ENCODE measurements around the gene CCDC9B.

Gene CCDC9B

DNA sequence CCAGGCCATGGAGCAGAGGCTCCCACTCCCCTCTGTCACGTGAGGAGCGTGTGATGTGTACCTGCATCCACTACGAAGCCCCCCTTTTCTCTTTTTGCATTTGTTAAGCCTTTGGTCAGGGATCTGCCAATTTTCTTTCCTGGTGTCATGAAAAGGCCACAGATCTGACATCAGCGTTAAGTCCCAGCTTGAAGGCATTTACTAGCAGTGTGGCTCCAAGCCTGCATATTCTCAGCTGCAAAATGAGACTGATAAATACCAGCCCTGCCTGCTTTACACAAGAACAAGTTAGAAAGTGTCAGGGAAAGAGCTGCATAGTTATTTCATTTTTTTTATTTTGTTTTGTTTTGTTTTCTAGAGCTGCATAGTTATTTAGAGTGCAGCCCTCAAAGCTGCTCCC is 55.6 kb downstream of the CCDC9B start:
- peaks cover 17% of the 10 kb centered on the region for H3K27me3 ChIP-seq (replicated peaks; ENCODE audit: control insufficient read depth, insufficient read depth, low read length, poor library complexity, severe bottlenecking)

GRCh38 chr15:40283615-40284300 is 57.0 kb downstream of the CCDC9B start:
- peak overlapping the region; percentile 62 for H3K4me3 ChIP-seq (ENCODE audit: insufficient read depth, low read depth, low read length, poor library complexity, severe bottlenecking)
- H3K27me3 ChIP-seq (replicated peaks; ENCODE audit: control insufficient read depth, insufficient read depth, low read length, poor library complexity, severe bottlenecking) = peaks cover 20% of the 10 kb centered on the region
- no peak overlapping the region for H3K27ac ChIP-seq (ENCODE audit: insufficient read depth, low read length, poor library complexity, severe bottlenecking)
- H3K36me3 ChIP-seq (ENCODE audit: control insufficient read depth, insufficient read depth, low read length) = peaks cover 8% of the 10 kb centered on the region
- H3K4me1 ChIP-seq (ENCODE audit: control insufficient read depth, insufficient read depth, low read length, poor library complexity, severe bottlenecking) = peaks cover 13% of the 10 kb centered on the region
- no peak for DNase-seq
- no peaks in the 10 kb centered on the region for H3K9me3 ChIP-seq (ENCODE audit: control insufficient read depth, low read length)

More for the DNA sequence above, 55.6 kb downstream of the CCDC9B start:
- peaks cover 22% of the 10 kb centered on the region for H3K36me3 ChIP-seq (ENCODE audit: control insufficient read depth, insufficient read depth, low read length)
- H3K4me1 ChIP-seq (ENCODE audit: control insufficient read depth, insufficient read depth, low read length, poor library complexity, severe bottlenecking) = peaks cover 10% of the 10 kb centered on the region
- H3K27ac ChIP-seq (ENCODE audit: insufficient read depth, low read length, poor library complexity, severe bottlenecking) = no peak overlapping the region
- no peak for DNase-seq
- H3K9me3 ChIP-seq (ENCODE audit: control insufficient read depth, low read length) = no peaks in the 10 kb centered on the region
- H3K4me3 ChIP-seq (ENCODE audit: insufficient read depth, low read depth, low read length, poor library complexity, severe bottlenecking) = no peak overlapping the region

DNA sequence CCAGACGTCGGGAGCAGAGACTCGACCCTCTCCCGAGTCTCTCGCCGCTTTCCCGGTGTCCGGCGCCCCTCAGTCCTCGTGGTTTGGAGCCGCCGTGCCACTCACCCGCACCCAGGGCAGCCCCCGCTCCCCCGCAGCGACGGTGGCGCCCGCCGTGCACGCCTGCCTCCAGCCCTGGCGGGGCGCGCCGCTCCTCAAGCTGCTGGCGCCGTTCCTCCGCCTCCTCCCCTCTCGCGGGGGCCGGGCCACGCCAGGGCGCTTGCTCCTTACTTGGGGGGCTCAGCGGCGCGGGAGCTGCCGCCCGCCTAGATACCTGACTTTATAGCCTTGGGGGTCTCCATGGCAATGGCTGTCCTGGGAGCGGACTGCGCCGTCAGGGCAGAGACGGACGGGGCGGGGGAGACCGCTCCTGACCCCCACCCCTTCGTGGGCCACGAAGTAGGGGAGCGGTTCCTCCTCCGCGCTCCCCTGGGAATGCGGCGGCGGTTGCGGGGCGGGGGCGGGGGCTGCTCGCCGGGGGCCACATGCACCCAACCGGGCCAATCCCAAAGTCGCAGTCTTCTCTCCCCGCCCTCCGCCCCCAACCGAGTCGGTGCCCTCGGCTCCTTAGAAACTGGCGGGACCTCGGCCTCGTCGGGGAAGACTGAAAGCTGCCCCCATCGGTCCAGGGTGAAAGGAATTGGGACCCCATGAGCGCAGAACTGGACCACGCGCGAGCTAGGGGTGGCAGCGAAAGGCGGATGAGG is 57.7 kb downstream of the CCDC9B start, which contains the start of gene ANKRD63:
TSS of gene ANKRD63 (minus strand) at position 196 of the 746 bp plus-strand sequence. CDS start 478 bp downstream, outside the sequence.
- H3K9me3 ChIP-seq (ENCODE audit: control insufficient read depth, low read length) = no peaks in the 10 kb centered on the region
- peaks cover 20% of the 10 kb centered on the region for H3K27me3 ChIP-seq (replicated peaks; ENCODE audit: control insufficient read depth, insufficient read depth, low read length, poor library complexity, severe bottlenecking)
- H3K4me1 ChIP-seq (ENCODE audit: control insufficient read depth, insufficient read depth, low read length, poor library complexity, severe bottlenecking) = peaks cover 13% of the 10 kb centered on the region
- no peak within 1 kb of the TSS for H3K27ac ChIP-seq (ENCODE audit: insufficient read depth, low read length, poor library complexity, severe bottlenecking)
- DNase-seq = no peak
- peak within 1 kb of the TSS; percentile 62 for H3K4me3 ChIP-seq (ENCODE audit: insufficient read depth, low read depth, low read length, poor library complexity, severe bottlenecking)
- H3K36me3 ChIP-seq (ENCODE audit: control insufficient read depth, insufficient read depth, low read length) = peaks cover 1% of the 10 kb centered on the region

GRCh38 chr15:40282147-40282868 is 58.4 kb downstream of the CCDC9B start:
- no peaks in the 10 kb centered on the region for H3K36me3 ChIP-seq (ENCODE audit: control insufficient read depth, insufficient read depth, low read length)
- peaks cover 20% of the 10 kb centered on the region for H3K27me3 ChIP-seq (replicated peaks; ENCODE audit: control insufficient read depth, insufficient read depth, low read length, poor library complexity, severe bottlenecking)
- DNase-seq = peak; percentile 14 to 20 (median 15)
- H3K9me3 ChIP-seq (ENCODE audit: control insufficient read depth, low read length) = no peaks in the 10 kb centered on the region
- peaks cover 13% of the 10 kb centered on the region for H3K4me1 ChIP-seq (ENCODE audit: control insufficient read depth, insufficient read depth, low read length, poor library complexity, severe bottlenecking)
- peak overlapping the region; percentile 62 for H3K4me3 ChIP-seq (ENCODE audit: insufficient read depth, low read depth, low read length, poor library complexity, severe bottlenecking)
- H3K27ac ChIP-seq (ENCODE audit: insufficient read depth, low read length, poor library complexity, severe bottlenecking) = no peak overlapping the region

DNA sequence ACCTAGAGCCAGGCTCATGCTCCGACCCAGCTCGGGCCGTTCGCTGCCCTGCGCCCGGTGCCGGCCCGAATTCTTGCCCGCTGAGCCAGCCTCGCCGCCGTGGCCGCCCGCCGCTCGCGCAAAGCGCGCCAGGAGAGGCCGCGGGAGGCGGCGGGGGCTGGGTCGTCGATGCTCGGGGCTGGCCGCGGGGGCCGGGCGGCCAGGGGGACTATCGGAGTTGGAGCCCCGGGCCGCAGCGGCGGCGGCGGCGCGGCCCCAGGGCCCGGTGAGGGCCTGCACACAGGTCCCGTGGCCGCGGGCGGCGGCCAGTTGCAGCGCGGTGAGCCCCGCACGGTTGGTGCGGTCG is 59.0 kb downstream of the CCDC9B start:
- Histone ChIP-seq H3K4me3 (ENCODE audit: insufficient read depth, low read depth, low read length, poor library complexity, severe bottlenecking) (peak overlapping the region; percentile 62), H3K27ac (ENCODE audit: insufficient read depth, low read length, poor library complexity, severe bottlenecking) (no peak overlapping the region), H3K27me3 (replicated peaks; ENCODE audit: control insufficient read depth, insufficient read depth, low read length, poor library complexity, severe bottlenecking) (peaks cover 20% of the 10 kb centered on the region), H3K9me3 (ENCODE audit: control insufficient read depth, low read length) (no peaks in the 10 kb centered on the region), H3K36me3 (ENCODE audit: control insufficient read depth, insufficient read depth, low read length) (no peaks in the 10 kb centered on the region), H3K4me1 (ENCODE audit: control insufficient read depth, insufficient read depth, low read length, poor library complexity, severe bottlenecking) (peaks cover 13% of the 10 kb centered on the region)
- no peak for DNase-seq

All from effector memory CD4-positive, alpha-beta T cell (primary cell).